Activated CD4-positive, alpha-beta T cell treated with anti-CD3 and anti-CD28 coated beads, Interleukin-2, amount 50 U/mL, for 1 hour (primary cell): Measurements from ENCODE around the gene RMRP.
"Not testable (repeated sequence)": the region's sequence is repeated elsewhere in the genome, so short reads cannot be mapped to it uniquely, and the experiment has no call there.

Experiments used
- DNase-seq: peaks from one replicate; pipeline ENCODE4 v3.0.0-alpha.2; 2020

RMRP gene

GRCh38 chr9:35664531-35665470 lies 7.0 kb upstream of the RMRP start, which contains the start of gene ARHGEF39:
Gene ARHGEF39 (minus strand): TSS chr9:35665195. CDS start chr9:35665169, 26 bp downstream.
- peak; percentile 39 for DNase-seq

DNA sequence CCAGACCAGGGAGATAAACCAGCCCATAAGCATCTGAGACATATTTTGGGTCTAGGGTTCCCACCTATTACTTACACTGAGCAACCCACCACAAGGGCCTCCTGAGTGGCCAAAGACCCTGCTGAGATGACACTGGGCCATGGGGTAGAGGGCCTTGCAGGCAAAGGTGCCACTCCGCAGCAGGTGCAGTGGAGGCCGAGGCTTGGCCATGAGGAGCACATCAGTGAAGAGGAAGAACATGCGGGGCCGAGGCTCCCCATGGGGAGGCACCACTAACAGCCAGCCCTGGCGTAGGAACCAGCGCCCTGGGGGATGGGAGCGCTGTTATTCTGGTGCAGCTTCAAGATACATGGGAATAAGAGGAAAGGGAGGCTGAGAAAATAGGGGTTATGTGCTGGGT lies 4.6 kb upstream of the RMRP start:
- no peak for DNase-seq

- DNase-seq, result peak; percentile 43
Measured at GRCh38 chr9:35661756-35662350, 4.0 kb upstream of the RMRP start.

DNA sequence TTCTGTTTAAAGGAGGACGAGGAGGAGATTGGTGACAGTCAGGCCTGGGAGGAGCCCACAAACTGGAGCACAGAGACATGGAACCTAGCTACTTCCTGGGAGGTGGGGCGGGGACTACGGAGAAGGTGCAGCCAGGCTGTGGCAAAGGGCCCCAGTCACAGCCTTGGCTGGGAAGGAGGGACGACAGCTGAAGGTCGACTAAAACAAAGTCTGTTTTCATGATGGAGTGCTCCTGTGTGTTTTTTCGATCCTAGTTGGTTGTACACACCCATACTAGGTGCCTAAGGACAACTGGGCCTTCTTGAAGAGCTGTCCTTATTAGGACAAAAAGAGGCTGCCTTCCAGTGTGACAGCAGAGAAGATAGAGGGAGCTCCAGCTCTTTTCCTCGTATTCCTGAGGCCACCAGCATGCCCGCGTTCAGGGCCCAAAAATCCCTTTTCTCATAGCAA lies 3.2 kb upstream of the RMRP start:
- no peak for DNase-seq

- no peak for DNase-seq
Measured at GRCh38 chr9:35659340-35659739, 1.5 kb upstream of the RMRP start.

- DNase-seq, result no peak
Measured at GRCh38 chr9:35658968-35659220, 1.1 kb upstream of the RMRP start.

GRCh38 chr9:35658137-35658967 lies 533 bp upstream of the RMRP start, which contains the start of gene CCDC107:
Gene CCDC107 (plus strand): TSS chr9:35658292. CDS start chr9:35658380, 88 bp downstream.
- DNase-seq, result peak; percentile 81

GRCh38 chr9:35656831-35657545 lies 831 bp downstream of the RMRP start:
- no peak for DNase-seq

DNA sequence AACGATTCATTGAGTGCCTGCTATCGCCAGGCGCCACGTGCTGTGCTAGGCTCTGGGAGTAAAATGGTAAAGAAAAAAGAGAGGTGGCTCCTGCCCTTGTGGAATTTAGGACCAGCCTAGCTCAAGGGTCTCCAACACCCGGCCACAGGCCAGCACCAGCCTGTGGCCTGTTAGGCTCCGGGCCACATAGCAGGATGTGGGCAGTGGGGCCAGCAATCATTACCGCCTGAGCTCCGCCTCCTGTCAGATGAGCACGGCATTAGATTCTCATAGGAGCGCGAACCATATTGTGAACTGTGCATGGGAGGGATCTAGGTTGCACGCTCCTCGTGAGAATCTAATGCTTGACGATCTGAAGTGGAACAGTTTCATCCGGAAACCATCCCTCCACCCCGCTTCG lies 1.5 kb downstream of the RMRP start:
- no peak for DNase-seq

- DNase-seq, result no peak
Measured at GRCh38 chr9:35653611-35654010, 4.2 kb downstream of the RMRP start.

- no peak for DNase-seq
Measured at GRCh38 chr9:35652829-35653209, 5.0 kb downstream of the RMRP start.

DNA sequence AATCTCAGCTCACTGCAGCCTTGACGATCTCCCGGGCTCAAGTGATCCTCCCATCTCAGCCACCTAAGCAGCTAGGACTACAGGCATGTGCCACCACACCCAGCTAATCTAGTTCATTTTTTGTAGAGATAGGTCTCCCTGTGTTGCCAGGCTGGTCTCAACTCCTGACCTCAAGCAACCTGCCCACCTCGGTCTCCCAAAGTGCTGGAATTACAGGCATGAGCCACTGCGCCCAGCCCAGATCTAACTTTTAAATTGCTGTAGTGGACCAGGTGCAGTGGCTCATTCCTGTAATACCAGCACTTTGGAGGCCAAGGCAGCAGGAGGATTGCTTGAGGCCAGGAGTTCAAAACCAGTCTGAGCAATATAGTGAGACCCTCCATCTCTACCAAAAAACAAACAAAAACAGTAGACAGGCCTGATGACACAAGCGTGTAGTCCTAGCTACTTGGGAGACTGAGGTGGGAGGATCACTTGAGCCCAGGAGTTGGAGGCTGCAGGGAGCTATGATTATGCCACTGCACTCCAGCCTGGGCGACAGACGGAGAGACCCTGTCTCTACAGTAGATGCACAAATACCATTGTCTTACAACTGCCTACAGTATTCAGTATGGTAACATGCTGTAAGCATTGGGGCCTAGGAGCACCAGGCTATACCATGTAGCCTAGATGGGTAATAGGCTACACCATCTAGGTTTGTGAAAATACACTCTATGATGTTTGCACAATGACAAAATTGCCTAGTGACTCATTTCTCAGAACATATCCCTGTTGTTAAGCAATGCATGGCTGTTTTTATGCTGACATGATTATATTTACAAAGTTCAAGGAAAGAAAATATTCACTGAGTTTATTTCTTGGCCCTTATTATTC lies 5.6 kb downstream of the RMRP start:
- DNase-seq, result no peak

DNA sequence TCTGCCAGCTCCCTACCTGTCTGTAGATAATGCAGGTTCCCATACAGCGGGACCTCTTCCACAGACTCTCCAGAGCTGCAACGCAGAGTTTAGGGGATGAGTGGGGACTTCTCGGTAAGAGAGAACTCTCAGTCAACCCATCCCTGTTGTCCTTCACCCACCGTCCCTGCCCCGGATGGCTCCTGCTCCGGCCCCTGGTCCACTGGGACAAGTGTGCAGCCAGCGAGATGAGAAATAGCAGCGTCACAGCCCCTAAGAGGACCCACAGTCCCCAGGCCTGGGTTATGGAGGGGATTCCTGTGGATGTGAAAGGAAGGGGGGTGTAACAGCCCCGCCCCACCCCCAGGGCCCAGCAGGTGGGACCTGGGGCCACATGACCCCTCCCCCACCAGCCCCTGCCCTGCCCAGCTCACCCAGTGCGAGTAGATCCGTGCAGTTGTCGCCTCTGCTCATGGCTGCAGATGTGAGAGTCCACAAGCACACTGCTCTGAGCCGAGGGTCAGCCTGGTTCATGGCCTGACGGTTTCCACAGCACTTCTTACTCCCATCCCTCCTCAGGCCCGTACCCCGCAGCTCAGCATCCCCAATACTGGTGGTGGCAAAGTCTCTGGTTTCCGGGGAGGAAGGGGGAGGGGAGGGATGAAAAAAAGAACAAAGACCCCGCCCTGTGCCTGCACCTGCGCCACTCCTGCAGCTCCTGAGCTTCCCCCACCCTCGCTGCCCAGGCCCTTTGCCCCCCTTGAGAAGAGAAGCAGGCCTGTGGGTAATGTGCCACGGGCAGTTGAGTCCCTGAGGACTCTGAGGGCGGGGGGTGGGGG lies 7.3 kb downstream of the RMRP start, which contains the start of gene SIT1:
SIT1 (minus strand) TSS at position 591 of the 818 bp plus-strand sequence; CDS start at position 513, 78 bp downstream.
- no peak for DNase-seq

DNA sequence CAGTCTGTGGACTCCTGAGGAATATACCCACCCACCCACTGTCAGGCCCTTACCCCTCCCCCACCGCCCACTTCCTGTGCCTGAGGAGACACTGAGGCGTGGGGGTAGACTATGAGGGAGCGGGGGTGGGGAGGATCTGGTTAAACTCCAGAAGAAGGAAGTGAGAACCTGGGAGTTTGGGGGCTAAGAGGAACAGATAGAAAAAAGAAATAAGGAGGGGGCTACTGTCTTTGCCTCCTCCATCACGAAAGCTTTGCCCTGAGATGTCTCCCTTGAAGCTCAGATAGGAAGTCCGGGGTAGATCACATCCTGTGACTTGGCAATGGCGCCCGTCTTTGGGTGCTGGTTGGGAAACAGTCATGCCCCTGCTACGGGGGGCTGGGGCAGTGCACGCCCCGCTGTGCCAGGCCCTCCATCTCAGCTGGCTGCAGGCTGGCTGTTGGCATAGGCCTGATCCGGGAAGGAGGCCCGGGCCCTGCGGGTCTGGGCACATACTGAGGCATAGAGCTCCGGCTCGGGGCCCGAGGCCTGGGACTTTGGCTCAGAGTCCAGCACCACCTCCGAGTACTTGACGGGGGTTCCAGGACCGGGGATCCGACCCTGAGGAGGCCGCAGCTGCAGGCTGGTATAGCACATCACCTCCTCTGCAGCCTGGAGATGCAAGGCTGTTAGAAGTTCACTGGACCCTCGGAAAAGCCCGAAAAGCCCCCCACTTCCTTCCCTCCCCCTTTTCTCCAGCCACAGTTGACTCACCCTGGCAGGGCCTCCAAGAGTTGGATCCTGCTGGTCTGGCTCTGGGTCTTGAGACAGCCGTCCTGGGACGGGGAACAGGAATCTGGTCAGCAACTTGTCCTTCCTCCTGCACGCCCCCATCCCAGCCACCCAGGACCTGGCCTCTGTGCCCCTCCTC lies 8.1 kb downstream of the RMRP start:
- peak; percentile 35 for DNase-seq

- peak; percentile 90 for DNase-seq
Measured at GRCh38 chr9:35646533-35647265, 11.1 kb downstream of the RMRP start.

- no peak for DNase-seq
Measured at GRCh38 chr9:35646153-35646532, 11.7 kb downstream of the RMRP start.

GRCh38 chr9:35645736-35646135 lies 12.1 kb downstream of the RMRP start:
- DNase-seq, result not testable (repeated sequence)

- no peak for DNase-seq
Measured at GRCh38 chr9:35643046-35643445, 14.8 kb downstream of the RMRP start.

GRCh38 chr9:35641478-35641877 lies 16.3 kb downstream of the RMRP start:
- not testable (repeated sequence) for DNase-seq
